Measurements from ENCODE around the gene SYN1.

DNA sequence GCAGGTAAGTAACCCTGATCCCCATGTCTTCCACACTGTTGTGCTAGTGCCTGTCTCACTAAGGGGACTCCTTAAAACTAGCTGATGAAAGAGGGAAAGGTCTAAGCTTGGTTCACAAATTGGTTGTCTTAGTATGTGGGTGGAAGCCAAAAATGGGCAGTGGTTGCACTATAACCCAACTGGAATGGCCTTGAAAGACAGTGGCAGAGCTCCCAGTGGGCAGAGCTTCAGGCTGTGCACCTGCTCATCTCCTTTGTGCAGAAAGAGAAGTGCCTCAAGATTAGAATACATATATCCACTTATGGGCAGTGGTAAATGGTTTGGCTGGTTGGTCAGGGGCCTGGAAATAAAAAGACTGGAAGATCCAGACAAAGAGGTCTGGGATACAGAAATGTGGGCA is 7.2 kb downstream of the SYN1 start:
- TF ChIP-seq, protein P1, sequence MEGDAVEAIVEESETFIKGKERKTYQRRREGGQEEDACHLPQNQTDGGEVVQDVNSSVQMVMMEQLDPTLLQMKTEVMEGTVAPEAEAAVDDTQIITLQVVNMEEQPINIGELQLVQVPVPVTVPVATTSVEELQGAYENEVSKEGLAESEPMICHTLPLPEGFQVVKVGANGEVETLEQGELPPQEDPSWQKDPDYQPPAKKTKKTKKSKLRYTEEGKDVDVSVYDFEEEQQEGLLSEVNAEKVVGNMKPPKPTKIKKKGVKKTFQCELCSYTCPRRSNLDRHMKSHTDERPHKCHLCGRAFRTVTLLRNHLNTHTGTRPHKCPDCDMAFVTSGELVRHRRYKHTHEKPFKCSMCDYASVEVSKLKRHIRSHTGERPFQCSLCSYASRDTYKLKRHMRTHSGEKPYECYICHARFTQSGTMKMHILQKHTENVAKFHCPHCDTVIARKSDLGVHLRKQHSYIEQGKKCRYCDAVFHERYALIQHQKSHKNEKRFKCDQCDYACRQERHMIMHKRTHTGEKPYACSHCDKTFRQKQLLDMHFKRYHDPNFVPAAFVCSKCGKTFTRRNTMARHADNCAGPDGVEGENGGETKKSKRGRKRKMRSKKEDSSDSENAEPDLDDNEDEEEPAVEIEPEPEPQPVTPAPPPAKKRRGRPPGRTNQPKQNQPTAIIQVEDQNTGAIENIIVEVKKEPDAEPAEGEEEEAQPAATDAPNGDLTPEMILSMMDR (IDR thresholded peaks at IDR 0.05; ENCODE audit: borderline replicate concordance, extremely low read depth, low read length, poor library complexity, severe bottlenecking) = no peak
- TF ChIP-seq EZH2 (IDR thresholded peaks at IDR 0.05; ENCODE audit: borderline replicate concordance, low read depth, low read length, severe bottlenecking) = no peak

Data from DND-41 (cell line).